DMS 273 (cell line): ENCODE results near the gene CPAMD8.
"Not testable (repeated sequence)": the region's sequence is repeated elsewhere in the genome, so short reads cannot be mapped to it uniquely, and the experiment has no call there.

Experiments
- DNase-seq: peaks from one replicate; lab custom pipeline; 2025; ENCODE audit not compliant: unreplicated experiment; lab: John Stamatoyannopoulos, UW

Gene CPAMD8

GRCh38 chr19:17002455-17002854 lies 24.2 kb downstream of the CPAMD8 start:
- DNase-seq = no peak

DNA sequence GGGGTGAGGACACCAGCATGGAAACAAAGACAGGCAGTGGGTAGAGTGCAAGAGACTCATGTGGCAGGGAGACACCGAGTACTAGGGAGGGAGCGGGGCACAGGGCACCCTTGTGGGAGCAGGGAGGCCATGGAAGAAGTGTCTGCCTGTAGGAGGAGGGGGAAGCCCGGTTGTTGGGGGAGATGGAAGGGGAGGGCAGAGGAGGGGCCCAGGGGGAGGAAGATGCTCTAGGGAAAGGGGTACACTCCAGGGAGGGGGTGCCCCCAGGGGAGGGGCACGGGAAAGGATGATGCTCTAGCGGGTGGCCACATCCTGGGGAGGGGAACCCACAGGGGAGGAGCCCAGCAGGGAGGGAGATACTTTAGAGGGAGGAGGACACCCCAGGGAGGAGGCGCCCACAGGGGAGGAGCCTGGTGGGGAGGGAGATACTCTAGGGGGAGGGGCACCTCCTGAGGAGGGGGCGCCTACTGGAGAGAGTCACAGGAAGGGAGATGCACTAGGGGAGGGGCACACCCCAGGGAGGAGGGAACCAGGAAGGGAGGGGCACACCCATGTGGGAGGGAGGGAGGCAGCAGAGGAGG lies 24.9 kb downstream of the CPAMD8 start:
- no peak for DNase-seq

- DNase-seq = no peak
These were observed 27.9 kb downstream of the CPAMD8 start for GRCh38 chr19:16998635-16999194.

DNA sequence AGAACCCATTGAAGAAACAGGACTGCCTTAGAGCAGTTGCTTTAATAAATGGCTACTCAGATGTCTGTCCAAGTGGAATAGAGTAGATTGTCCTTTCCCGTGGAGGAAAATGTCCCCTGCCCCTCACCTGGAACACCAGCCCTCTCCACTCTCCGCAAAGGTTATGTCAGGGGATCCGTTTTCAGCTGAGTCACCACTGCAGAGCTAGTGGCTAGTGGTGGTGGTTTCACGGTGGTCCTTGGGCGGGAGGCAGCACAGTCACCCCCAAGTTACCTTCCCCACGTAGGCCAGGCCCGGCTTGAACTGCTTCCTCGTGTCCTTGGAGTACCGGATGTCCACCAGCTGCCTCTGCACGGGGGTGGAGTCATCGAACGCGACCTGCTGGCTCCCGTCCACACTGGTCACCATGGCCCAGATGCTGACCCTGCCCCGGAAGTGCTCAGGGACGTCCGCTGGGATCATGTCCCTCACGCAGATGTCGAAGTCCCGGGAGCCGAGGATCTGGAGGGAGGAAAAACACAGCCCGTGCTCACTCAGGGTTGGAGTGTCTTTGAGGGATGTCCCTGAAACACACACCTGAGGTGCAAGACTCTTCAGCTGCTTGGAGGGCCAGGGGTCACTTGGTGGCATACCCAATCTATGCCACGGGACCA lies 29.6 kb downstream of the CPAMD8 start:
- not testable (repeated sequence) for DNase-seq

GRCh38 chr19:16988661-16989060 lies 37.9 kb downstream of the CPAMD8 start:
- no peak for DNase-seq

- no peak for DNase-seq
These were observed 41.2 kb downstream of the CPAMD8 start for GRCh38 chr19:16985403-16985802.

DNA sequence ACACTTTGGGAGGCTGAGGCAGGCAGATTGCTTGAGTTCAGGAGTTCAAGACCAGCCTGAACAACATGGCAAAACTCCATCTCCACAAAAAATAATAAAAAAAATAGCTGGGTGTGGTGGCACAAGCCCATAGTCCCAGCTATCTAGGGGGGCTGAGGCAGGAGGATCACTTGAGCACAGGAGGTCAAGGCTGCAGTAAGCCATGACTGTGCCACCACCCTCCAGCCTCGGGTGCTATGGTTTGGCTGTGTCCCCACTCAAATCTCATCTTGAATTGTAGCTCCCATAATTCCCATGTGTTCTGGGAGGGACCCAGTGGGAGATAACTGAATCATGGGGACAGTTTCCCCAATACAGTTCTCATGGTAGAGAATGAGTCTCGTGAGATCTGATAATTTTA lies 44.0 kb downstream of the CPAMD8 start:
- DNase-seq = not testable (repeated sequence)

GRCh38 chr19:16978839-16979802 lies 47.5 kb downstream of the CPAMD8 start:
- DNase-seq = no peak

- no peak for DNase-seq
These were observed 48.5 kb downstream of the CPAMD8 start for GRCh38 chr19:16978156-16978555.

DNA sequence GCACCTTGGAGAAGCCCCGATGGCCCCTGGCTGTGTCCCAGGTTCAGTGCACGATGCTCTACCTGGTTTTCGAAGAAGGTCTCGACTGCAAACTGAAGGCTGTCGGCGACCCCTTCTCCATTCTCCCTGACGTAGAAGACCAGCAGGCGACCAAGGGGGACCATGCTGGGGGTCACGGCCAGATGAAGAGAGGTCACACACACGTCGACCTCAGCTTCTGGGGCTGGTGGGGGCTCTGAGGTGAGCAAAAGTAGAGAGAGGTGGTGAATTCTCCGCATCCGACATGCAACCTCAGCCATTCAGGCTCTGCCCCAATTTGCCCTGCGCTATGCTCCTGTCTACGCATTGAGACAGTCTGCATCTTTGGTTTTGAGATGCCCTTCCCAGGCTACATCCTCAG lies 49.3 kb downstream of the CPAMD8 start:
- DNase-seq = no peak

DNA sequence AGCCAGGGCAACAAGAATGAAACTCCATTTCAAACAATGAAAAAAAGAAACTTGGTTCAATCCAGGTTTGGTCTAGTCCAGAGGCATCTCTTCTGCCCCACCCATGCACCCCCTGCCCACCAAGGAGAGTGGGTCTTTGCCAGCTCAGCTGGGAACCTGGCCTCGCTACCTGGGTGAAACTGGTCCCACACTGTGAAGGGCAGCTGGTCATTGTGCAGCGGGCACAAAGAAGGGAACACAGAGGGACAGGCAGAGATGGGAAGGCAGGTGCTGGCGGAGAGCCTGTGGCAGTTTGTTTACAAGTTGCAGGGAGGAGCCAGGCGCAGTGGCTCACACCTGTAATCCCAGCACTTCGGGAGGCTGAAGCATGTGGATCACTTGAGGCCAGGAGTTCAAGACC lies 50.2 kb downstream of the CPAMD8 start:
- no peak for DNase-seq

DNA sequence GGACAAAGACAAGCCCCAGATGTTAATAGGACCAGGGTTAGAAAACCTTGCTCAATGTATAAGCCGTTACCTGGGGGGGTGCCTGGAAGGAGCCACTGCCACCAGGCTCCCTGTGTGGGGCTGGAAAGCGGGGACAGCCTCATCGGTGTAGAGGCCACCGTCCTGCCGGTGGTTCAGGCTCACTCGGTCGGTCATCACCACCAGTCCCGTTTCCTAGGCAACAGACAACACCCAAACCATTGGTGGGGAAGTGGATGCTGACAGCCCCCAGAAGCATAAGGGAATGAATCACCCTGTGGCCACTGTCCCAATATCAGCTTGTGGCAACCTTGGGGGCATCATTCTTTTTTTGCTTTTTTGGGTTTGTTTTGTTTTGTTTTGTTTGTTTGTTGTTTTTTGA lies 55.8 kb downstream of the CPAMD8 start:
- no peak for DNase-seq

DNA sequence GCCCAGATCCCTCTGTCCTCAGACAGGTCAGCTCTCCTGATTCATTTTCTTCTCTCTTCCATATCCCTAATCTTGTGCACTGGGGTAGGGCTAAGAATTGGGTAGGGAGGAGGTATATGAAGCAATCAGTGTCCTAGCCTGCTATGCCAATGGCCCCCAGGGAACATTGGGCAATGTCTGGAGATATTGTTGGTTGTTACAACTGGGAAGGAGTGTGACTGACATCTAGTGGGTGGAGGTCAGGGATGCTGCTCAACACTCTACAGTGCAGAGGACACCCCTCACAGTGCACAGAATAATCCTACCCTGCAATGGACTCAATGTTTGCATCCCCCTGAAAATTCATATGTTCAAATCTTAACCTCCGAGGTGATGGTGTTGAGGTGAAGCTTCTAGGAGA lies 57.5 kb downstream of the CPAMD8 start:
- DNase-seq = peak; percentile 35

GRCh38 chr19:16960996-16961822 lies 65.4 kb downstream of the CPAMD8 start:
- not testable (repeated sequence) for DNase-seq

DNA sequence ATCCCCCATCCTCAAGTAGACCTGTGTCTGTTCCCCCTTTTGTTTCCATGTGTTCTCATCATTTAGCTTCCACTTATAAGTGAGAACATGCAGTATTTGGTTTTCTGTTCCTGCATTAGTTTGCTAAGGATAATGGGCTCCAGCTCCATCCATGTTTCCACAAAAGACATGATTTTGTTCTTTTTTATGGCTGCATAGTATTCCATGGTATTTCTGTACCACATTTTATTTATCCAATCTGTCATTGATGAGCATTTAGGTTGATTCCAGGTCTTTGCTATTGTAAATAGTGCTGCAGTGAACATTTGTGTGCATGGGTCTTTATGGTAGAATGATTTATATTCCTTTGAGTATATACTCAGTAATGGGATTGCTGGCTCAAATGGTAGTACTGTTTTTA lies 68.3 kb downstream of the CPAMD8 start:
- not testable (repeated sequence) for DNase-seq

- DNase-seq = no peak
These were observed 68.8 kb downstream of the CPAMD8 start for GRCh38 chr19:16957855-16958254.

DNA sequence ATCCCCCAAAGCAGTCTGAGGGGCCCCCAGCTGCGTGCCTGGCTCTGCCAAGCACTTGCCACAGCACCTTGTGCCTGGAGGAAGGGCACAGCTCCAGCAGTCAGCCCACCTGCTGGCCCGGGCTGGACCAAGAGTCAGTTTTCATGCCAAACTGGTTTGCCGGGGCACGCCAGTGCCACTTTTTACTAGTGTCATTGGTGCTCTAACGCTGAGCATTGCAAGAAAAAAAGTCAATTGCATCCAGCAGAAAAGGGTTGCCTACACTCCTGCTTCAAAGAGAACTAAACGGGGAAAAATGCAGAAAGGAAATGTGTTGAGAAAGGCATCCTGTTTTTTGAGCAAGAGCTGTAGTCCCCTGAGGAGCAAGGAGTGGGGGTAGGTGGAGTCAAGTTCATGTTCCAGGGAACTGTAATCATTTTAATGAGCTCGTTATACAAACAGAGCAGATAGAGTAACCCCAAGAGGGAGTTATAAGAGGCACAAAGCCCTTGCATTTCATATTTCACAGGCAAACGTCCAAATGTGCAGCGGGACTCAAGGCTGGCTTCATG lies 69.4 kb downstream of the CPAMD8 start:
- peak; percentile 51 for DNase-seq

GRCh38 chr19:16955161-16955560 lies 71.4 kb downstream of the CPAMD8 start:
- no peak for DNase-seq

- no peak for DNase-seq
These were observed 74.6 kb downstream of the CPAMD8 start for GRCh38 chr19:16952046-16952445.

GRCh38 chr19:16951529-16951928 lies 75.1 kb downstream of the CPAMD8 start:
- no peak for DNase-seq
